Gastroesophageal sphincter (tissue), 4 donors: ENCODE data around the gene GLI3. TPM values are rescaled to one million over a fixed set of nuclear protein-coding genes. Genes with fewer than 3 reads are reported as not detected.

Source experiments
- ATAC-seq: fragments of 150-250 bp; one replicate; pipeline ENCODE4 v1.9.1; 2016; ENCODE audit warnings: mild to moderate bottlenecking, moderate library complexity
- H3K27ac ChIP-seq, 4 donors: fragments of 200-600 bp; sonication (generic) in 3 of 4; 1 replicate in 3 of 4; 2 replicates in 1 of 4; pipeline ENCODE4 v1.5.1; 2016 to 2019
- H3K27me3 ChIP-seq: fragments of 200-600 bp; sonication (generic); one replicate; pipeline ENCODE4 v1.5.1; 2019
- H3K36me3 ChIP-seq, 2 donors: fragments of 200-600 bp; sonication (generic); one replicate each; pipeline ENCODE4 v1.5.1; 2019; ENCODE audit warnings: control low read depth in 1 of 2
- H3K4me1 ChIP-seq, 3 donors: fragments of 200-600 bp; sonication (generic); 1 replicate in 2 of 3; 2 replicates in 1 of 3; pipeline ENCODE4 v1.5.1; 2016 to 2019; ENCODE audit warnings: control low read depth in 2 of 3
- H3K4me3 ChIP-seq, 2 donors: fragments of 200-600 bp; sonication (generic); one replicate each; pipeline ENCODE4 v1.5.1; 2019; ENCODE audit warnings: mild to moderate bottlenecking in 1 of 2, moderate library complexity in 1 of 2
- H3K9me3 ChIP-seq, 3 donors: fragments of 200-600 bp; sonication (generic); one replicate each; pipeline ENCODE4 v1.5.1; 2017 to 2019; ENCODE audit warnings: control low read depth in 2 of 3
- CTCF ChIP-seq, 4 experiments: fragments of 200-600 bp in 2 of 4; fragments of 450-650 bp in 2 of 4; sonication (generic) in 1 of 4; IDR thresholded peaks; one replicate each; pipeline ENCODE4 v1.5.1; 2017 to 2019; ENCODE audit warnings: antibody characterized with exemption in 4 of 4, mild to moderate bottlenecking in 2 of 4, moderate library complexity in 2 of 4
- EP300 ChIP-seq: sonication (generic); formaldehyde crosslinking; IDR thresholded peaks from one replicate; pipeline ENCODE4 v1.6.1; 2017; ENCODE audit warnings: antibody characterized with exemption, mild to moderate bottlenecking
- POLR2A ChIP-seq, 2 donors: fragments of 450-650 bp; IDR thresholded peaks; one replicate each; pipeline ENCODE4 v1.6.1; 2017; ENCODE audit warnings: antibody characterized with exemption in 2 of 2, mild to moderate bottlenecking in 2 of 2, moderate library complexity in 1 of 2
- POLR2AphosphoS5 ChIP-seq: sonication (generic); formaldehyde crosslinking; IDR thresholded peaks from one replicate; pipeline ENCODE4 v1.6.1; 2017; ENCODE audit warnings: antibody characterized with exemption
- WGBS, 2 donors: methylation state at CpG; one replicate each; pipeline ENCODE4 v1.1.5; 2018; ENCODE audit warnings: low coverage in 1 of 2; 5-methylcytosine and 5-hydroxymethylcytosine counted together
- total RNA-seq, 4 donors: library from RNA; depleted of rRNA; stranded (reverse); fragments of >200 nt; gene quantifications; one replicate each; pipeline ENCODE4 v1.1.0, GENCODE V29; 2016

Gene GLI3
- total RNA-seq, 4 donors from 2014 or later: 7.3 to 18.2 (median 12.6) TPM

GRCh38 chr7:42104231-42104630 is 132.8 kb downstream of the GLI3 start:
- no peaks in the 10 kb centered on the region for H3K9me3 ChIP-seq
- ATAC-seq: peak; percentile 72
- 91 to 96% methylated on average over 5 of the region's 5 CpGs for WGBS, 2 donors
- H3K36me3 ChIP-seq: peaks cover 0 to 9% of the 10 kb centered on the region in 2 donors
- no peaks in the 10 kb centered on the region for H3K27me3 ChIP-seq
- no peak overlapping the region for H3K4me3 ChIP-seq
- peak overlapping the region in 3 of 4 donors; percentile 24 to 47 (median 40) for H3K27ac ChIP-seq
- peaks cover 0 to 51% (median 20%) of the 10 kb centered on the region in 3 donors for H3K4me1 ChIP-seq
- TF ChIP-seq EP300 (no peak), POLR2A (IDR thresholded peaks at IDR 0.05) (no peak), POLR2AphosphoS5 (no peak), CTCF (IDR thresholded peaks at IDR 0.05) (no peak)

GRCh38 chr7:42103456-42103855 is 133.6 kb downstream of the GLI3 start:
- WGBS, 2 donors: 60 to 81% methylated on average over 2 of the region's 2 CpGs
- ATAC-seq: peak; percentile 71

DNA sequence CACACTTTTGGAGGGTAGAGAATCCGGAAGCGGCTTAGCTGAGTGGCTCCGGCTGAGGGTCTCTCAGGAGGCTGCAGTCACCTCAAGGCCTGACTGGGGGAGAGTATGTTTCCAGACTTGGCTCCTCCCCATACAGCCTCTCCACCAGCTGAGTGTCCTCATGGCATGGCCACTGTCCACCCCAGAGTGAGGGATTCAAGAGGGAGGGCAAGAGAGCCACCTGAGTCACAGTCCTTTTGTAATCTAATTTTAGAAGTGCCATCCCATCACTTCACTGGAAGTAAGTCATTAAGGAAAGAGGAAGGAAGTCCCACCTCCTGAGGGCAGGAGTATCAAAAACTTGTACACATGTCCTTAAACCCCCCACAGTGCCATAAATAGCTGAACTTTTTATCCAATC is 134.0 kb downstream of the GLI3 start:
- H3K36me3 ChIP-seq: peaks cover 0 to 9% of the 10 kb centered on the region in 2 donors
- H3K9me3 ChIP-seq: no peaks in the 10 kb centered on the region
- no peak for ATAC-seq
- no peaks in the 10 kb centered on the region for H3K27me3 ChIP-seq
- 100% methylated on average over 1 to 2 of the region's 3 CpGs for WGBS, 2 donors
- no peak overlapping the region for H3K27ac ChIP-seq
- H3K4me3 ChIP-seq: no peak overlapping the region
- no peak for TF ChIP-seq EP300
- no peak for TF ChIP-seq POLR2A (IDR thresholded peaks at IDR 0.05)
- no peak for TF ChIP-seq POLR2AphosphoS5
- TF ChIP-seq CTCF (IDR thresholded peaks at IDR 0.05): no peak
- H3K4me1 ChIP-seq: peaks cover 0 to 49% (median 14%) of the 10 kb centered on the region in 3 donors

More at GRCh38 chr7:42103456-42103855, 133.6 kb downstream of the GLI3 start:
- Histone ChIP-seq H3K27me3 (no peaks in the 10 kb centered on the region), H3K9me3 (no peaks in the 10 kb centered on the region), H3K27ac (peak overlapping the region in 3 of 4 donors; percentile 6 to 47 (median 40)), H3K4me3 (no peak overlapping the region), H3K36me3 (peaks cover 0 to 9% of the 10 kb centered on the region in 2 donors), H3K4me1 (peaks cover 0 to 50% (median 14%) of the 10 kb centered on the region in 3 donors)
- TF ChIP-seq EP300: no peak
- TF ChIP-seq POLR2A (IDR thresholded peaks at IDR 0.05): no peak
- no peak for TF ChIP-seq CTCF (IDR thresholded peaks at IDR 0.05)
- no peak for TF ChIP-seq POLR2AphosphoS5

DNA sequence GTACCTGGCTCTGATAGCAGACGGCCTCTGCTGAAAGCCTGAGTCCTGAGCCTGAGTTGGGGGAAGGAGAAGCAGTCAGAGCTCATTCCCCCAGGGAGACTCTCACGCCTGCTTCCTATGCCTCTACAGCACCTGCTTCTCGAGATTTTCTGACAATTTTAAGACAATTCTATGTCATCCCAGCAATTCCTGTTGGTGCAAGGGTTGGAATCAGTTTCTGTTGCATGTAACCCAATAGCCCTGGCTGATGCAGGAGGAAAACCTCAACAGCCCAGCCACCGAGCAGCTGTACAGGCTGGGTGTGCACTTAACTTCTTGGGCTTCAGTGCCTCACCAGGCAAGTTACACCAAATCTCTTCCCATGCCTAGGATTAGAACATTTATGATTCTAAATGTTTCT is 134.7 kb downstream of the GLI3 start:
- 92 to 100% methylated on average over 3 of the region's 4 CpGs for WGBS, 2 donors
- no peaks in the 10 kb centered on the region for H3K27me3 ChIP-seq
- no peak overlapping the region for H3K4me3 ChIP-seq
- no peak for ATAC-seq
- no peaks in the 10 kb centered on the region for H3K9me3 ChIP-seq
- peaks cover under 1 to 49% (median 18%) of the 10 kb centered on the region in 3 donors for H3K4me1 ChIP-seq
- H3K36me3 ChIP-seq: peaks cover 0 to 9% of the 10 kb centered on the region in 2 donors
- TF ChIP-seq POLR2AphosphoS5 (no peak), EP300 (no peak), CTCF (IDR thresholded peaks at IDR 0.05) (no peak), POLR2A (IDR thresholded peaks at IDR 0.05) (no peak)
- no peak overlapping the region for H3K27ac ChIP-seq

- WGBS, 2 donors: 0 to 83% methylated on average over 1 of the region's 2 CpGs
- Histone ChIP-seq H3K4me1 (peaks cover 3 to 51% (median 16%) of the 10 kb centered on the region in 3 donors), H3K27me3 (no peaks in the 10 kb centered on the region), H3K36me3 (peaks cover 0 to 9% of the 10 kb centered on the region in 2 donors), H3K9me3 (no peaks in the 10 kb centered on the region), H3K4me3 (no peak overlapping the region), H3K27ac (no peak overlapping the region)
- no peak for ATAC-seq
- TF ChIP-seq POLR2AphosphoS5 (no peak), EP300 (no peak), POLR2A (IDR thresholded peaks at IDR 0.05) (no peak), CTCF (IDR thresholded peaks at IDR 0.05) (no peak)
Observed at GRCh38 chr7:42100156-42100508, 136.9 kb downstream of the GLI3 start.
